GM06990 (cell line): Measurements from ENCODE around the gene TCAP.

ENCODE experiments used
- DNase-seq: peaks from one replicate; pipeline ENCODE4 v3.0.0-alpha.2; 2011; ENCODE audit not compliant: insufficient read length; ENCODE audit errors: extremely low read depth
- H3K27me3 ChIP-seq: replicated peaks from 2 replicates; pipeline ENCODE4 v1.6.0; 2011; ENCODE audit warnings: low read length; ENCODE audit not compliant: control insufficient read depth, insufficient read depth
- H3K36me3 ChIP-seq: 2 replicates; pipeline ENCODE4 v1.5.1; 2011; ENCODE audit warnings: low read length; ENCODE audit not compliant: control insufficient read depth, insufficient read depth
- H3K4me3 ChIP-seq: replicated peaks from 2 replicates; pipeline ENCODE4 v1.5.1; 2011; ENCODE audit warnings: low read depth, mild to moderate bottlenecking, control low read depth, low read length
- TF ChIP-seq, protein P1 (sequence below): IDR thresholded peaks from 2 replicates; pipeline ENCODE4 v1.5.1; 2011; ENCODE audit warnings: low read length, control low read depth, mild to moderate bottlenecking, inconsistent platforms; ENCODE audit not compliant: insufficient read depth, poor library complexity, severe bottlenecking

TCAP gene

DNA sequence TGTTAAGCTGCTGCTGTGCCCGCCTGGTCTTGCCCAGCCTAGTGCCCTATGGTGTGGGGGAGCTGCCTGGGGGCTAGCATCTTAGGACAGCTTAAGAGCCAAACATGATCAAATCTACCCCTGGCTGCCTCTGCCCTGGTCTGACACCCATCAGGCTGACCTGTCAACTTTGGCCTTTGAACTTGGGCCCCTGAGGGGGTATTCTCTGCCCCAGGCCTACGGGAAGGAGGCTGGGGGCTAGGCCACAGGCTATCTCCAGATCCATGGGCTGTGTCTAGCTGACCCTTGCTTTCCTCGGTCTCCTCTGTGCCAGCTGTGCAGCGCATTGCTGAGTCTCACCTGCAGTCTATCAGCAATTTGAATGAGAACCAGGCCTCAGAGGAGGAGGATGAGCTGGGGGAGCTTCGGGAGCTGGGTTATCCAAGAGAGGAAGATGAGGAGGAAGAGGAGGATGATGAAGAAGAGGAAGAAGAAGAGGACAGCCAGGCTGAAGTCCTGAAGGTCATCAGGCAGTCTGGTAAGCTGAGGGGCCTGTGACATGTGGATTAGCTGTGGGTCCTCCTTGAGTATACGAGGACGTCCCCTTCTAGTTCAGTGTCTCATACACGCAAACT lies 31.5 kb upstream of the TCAP start:
- no peak overlapping the region for H3K4me3 ChIP-seq
- no peaks in the 10 kb centered on the region for H3K27me3 ChIP-seq
- DNase-seq: no peak
- no peaks in the 10 kb centered on the region for H3K36me3 ChIP-seq
- TF ChIP-seq, protein P1, sequence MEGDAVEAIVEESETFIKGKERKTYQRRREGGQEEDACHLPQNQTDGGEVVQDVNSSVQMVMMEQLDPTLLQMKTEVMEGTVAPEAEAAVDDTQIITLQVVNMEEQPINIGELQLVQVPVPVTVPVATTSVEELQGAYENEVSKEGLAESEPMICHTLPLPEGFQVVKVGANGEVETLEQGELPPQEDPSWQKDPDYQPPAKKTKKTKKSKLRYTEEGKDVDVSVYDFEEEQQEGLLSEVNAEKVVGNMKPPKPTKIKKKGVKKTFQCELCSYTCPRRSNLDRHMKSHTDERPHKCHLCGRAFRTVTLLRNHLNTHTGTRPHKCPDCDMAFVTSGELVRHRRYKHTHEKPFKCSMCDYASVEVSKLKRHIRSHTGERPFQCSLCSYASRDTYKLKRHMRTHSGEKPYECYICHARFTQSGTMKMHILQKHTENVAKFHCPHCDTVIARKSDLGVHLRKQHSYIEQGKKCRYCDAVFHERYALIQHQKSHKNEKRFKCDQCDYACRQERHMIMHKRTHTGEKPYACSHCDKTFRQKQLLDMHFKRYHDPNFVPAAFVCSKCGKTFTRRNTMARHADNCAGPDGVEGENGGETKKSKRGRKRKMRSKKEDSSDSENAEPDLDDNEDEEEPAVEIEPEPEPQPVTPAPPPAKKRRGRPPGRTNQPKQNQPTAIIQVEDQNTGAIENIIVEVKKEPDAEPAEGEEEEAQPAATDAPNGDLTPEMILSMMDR: no peak

DNA sequence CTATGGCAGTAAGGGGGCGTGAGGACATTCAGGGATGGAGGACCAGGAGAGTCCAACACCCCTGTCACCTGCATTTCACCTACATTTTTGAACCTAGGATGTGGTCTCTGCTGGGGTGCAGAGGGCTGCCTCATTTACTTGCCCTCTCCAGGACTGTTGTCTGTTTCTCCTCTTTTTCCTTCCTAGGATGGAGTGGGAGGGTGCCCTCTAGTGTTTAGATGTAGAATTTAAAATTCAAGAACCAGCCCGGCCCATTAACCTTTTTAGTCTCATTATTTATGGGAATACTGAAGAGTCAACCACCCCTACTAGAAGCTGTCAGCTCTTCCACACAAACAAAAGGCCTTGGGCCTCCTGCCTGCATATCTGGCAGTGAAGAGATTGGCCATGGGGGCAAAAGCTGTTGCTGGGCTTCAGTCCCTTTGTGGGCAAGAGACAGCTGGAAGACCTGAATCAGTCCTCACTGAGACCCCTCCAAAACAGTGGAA lies 30.7 kb upstream of the TCAP start:
- no peaks in the 10 kb centered on the region for H3K36me3 ChIP-seq
- TF ChIP-seq, protein P1: peak; percentile 76
- H3K27me3 ChIP-seq: no peaks in the 10 kb centered on the region
- no peak overlapping the region for H3K4me3 ChIP-seq
- DNase-seq: no peak

DNA sequence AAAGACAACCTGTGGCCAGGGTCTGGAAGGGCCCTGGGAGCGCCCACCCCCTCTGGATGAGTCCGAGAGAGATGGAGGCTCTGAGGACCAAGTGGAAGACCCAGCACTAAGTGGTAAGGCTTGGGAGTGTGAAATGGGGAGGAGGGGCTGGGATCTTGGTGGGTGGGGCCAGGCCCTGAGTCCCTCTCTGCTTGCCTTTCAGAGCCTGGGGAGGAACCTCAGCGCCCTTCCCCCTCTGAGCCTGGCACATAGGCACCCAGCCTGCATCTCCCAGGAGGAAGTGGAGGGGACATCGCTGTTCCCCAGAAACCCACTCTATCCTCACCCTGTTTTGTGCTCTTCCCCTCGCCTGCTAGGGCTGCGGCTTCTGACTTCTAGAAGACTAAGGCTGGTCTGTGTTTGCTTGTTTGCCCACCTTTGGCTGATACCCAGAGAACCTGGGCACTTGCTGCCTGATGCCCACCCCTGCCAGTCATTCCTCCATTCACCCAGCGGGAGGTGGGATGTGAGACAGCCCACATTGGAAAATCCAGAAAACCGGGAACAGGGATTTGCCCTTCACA lies 29.5 kb upstream of the TCAP start:
- TF ChIP-seq, protein P1: no peak
- no peaks in the 10 kb centered on the region for H3K27me3 ChIP-seq
- no peaks in the 10 kb centered on the region for H3K36me3 ChIP-seq
- DNase-seq: no peak
- no peak overlapping the region for H3K4me3 ChIP-seq

- TF ChIP-seq, protein P1: no peak
- Histone ChIP-seq H3K27me3 (no peaks in the 10 kb centered on the region), H3K4me3 (peak overlapping the region; percentile 79), H3K36me3 (no peaks in the 10 kb centered on the region)
- no peak for DNase-seq
Observed at GRCh38 chr17:39636587-39636926, 28.6 kb upstream of the TCAP start.

DNA sequence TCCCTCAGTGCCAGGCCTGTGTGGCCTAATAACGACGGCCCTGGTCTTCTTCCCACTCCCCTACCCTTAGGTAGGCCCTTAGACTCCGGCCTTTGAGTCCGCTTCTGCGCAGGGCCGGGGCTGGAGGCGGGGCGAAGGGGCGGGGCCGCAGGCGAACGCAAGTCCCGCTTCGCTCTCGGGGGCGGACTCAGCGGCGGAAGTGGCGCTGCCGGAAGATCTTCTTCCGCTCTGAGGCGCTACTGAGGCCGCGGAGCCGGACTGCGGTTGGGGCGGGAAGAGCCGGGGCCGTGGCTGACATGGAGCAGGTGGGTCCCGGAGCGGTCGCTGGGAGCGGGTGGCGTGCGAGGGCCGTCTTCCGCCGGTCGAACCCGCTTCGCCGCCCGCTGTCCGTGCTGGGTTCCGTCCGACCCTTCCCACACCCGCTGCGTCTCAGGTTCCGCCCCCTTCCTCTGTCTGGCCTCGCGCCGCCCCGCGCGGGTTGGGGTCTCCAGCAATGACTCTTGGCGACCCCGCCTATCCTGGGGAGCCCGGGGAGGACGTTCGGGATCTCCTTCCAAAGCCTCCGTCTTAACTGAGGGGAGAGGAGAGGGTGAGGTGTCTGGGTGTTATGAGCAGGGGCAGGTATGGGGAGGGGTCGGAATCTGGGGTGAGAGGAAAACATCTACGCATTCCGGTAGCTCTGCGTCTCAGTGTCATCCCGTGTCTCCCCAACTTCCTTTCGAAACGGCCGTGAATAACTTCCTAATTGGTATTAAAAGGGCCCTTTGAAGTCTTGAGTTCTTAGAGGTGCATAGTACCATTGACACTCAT lies 28.0 kb upstream of the TCAP start, which contains the start of gene STARD3:
Gene STARD3 (plus strand): TSS at position 218 of the 810 bp plus-strand sequence. CDS start 16,388 bp downstream, outside the sequence.
- TF ChIP-seq, protein P1: no peak
- DNase-seq: peak; percentile 93
- Histone ChIP-seq H3K27me3 (no peaks in the 10 kb centered on the region), H3K36me3 (no peaks in the 10 kb centered on the region), H3K4me3 (peak within 1 kb of the TSS; percentile 79)
